ENCODE measurements around the gene EHD4.

Gene EHD4

DNA sequence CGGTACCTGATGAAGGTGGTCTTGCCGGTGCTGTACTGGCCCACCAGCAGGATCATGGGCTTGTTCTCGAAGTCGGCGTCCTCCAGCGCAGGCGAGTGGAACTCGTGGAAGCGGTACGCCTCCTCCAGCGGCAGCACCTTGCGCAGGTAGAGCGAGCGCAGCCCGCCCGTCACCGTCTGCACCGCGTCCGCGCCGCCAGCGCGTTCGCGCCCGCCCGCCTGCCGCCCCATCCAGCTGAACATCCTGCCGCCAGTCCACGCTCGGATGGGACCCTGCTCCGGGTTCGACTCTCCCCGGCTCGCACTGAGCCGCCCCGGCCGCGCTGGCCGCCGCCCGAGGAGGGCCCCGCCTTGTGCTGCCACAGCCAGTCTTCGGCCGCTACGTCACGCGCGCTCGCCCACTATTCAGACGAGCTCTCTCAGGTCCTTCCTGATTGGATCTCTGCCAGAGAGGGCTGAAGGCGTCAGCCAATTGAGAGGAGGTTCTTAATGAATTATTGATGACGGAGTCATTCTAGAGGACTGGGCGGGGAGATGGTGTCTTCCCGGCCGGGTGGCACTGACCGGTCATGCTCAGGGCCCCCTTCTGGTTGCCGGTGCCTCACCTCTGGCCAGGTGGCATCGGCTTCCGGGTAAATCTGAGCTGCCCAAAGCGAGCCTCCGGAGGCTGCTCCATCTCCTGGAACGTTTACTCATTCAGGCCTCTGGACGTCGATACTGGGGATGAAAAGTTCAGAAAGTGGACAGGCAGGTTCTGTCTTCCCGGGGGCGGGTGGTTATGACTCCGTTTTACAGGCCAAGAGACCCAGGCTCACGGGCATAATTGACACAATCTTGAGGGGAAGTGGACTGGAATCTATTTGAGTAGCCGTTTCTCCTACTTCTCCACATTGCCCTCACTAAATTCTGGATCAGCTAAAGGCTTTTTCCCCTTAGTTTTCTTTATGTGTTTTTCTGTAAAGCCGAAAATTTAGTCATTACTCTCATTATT lies at the start of gene EHD4:
Gene EHD4, minus strand, starts transcription at position 305 of the 990 bp plus-strand sequence. Its CDS starts 63 bp downstream, at position 242.
- peak; percentile 100 for DNase-seq

GRCh38 chr15:42021593-42021992 lies 49.2 kb upstream of the EHD4 start:
- DNase-seq, result no peak

DNA sequence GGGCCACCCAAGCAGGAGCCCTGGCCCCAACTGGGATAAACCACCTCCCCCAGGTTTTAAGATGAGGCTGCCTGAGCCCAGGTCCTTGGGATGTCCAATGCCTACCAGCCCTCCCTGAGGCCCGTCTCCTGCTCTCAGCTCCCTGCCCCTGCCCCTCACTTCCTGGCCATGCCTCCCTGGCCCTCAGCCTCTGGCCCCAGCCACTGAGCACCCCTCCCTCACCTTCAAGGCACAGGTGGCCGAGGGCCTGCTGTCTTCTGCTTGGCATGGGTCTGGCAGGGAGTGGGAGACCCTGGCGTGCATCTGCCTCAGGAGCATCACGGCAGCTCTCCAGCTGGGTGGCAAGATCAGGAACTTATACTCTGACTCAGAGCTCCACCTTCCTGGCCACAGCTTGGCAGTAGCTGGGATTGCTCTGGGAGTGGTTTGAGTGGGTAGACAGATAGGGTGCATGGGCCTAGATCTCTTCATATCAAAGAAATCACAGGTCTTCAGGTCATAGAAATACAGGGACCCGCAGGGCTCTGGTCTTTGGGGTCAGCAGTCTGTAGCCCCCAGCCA lies 48.4 kb upstream of the EHD4 start, which contains the start of gene PLA2G4E:
Gene PLA2G4E, minus strand, starts transcription at position 330 of the 561 bp plus-strand sequence. Its CDS starts 12 bp downstream, at position 318.
- no peak for DNase-seq

- DNase-seq, result no peak
These were observed 46.2 kb upstream of the EHD4 start for GRCh38 chr15:42018306-42019224.

- no peak for DNase-seq
These were observed 44.6 kb upstream of the EHD4 start for GRCh38 chr15:42016971-42017370.

GRCh38 chr15:42014406-42014805 lies 42.0 kb upstream of the EHD4 start:
- DNase-seq, result no peak

GRCh38 chr15:42012928-42013482 lies 40.6 kb upstream of the EHD4 start:
- no peak for DNase-seq

- DNase-seq, result no peak
These were observed 39.9 kb upstream of the EHD4 start for GRCh38 chr15:42012241-42012640.

GRCh38 chr15:42011074-42011473 lies 38.7 kb upstream of the EHD4 start:
- DNase-seq, result no peak

DNA sequence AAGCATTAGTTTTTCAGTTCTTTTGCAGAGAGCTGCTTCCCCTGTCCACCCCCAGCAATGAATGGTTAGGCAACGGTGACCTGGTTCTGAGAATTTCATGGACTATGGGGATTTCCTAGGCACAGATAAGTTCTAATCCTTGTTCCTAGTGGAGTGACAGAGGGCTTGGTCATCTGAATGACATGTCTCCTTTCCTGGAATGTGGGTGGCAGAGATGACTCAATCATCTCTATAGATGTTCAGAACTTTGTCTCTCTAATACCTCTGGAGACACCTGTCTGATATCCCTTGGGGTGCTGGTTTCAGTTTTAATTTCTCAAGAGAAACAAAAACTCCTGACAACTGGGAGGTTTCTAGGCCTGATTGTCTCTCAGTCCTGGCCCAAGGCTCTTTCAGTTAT lies 38.1 kb upstream of the EHD4 start:
- DNase-seq, result peak; percentile 61

DNA sequence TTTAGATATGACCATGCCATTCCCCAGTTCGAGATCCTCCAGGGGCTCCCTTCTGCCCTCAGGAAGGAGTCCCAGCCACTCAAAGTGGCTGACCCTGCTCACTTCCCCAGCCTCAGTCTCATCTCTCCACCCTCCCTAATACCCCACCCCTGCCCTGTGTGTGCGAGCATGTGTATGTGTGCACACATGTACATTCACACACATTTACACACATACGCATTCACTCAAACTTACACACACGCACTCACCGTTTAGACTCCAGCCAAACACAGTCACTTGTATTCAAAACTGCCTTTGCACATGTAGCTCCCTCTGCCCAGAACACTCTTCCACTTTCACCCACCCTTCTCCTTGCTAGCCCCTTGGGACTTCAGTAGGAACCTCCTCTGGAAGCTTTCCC lies 37.1 kb upstream of the EHD4 start:
- DNase-seq, result no peak

DNA sequence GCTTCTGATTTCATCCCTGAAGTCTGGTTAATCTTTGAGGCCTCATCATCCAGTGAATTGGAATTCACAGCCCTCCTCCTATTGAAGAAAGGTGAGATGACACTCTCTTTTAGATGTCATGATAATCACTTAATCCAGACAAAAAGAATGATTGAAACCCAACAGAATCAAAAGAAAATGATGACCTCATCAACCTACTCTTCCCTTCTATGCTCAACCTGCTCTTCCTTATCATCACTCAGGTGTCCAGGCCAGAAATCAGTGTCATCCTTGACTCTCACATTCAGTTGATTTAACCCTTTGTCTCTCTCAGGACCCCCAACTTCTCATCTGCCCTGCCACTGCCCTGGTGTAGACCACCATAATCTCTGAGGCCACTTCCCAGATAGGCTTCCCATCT lies 36.7 kb upstream of the EHD4 start:
- DNase-seq, result no peak

GRCh38 chr15:42007386-42007785 lies 35.0 kb upstream of the EHD4 start:
- DNase-seq, result no peak

- DNase-seq, result no peak
These were observed 30.0 kb upstream of the EHD4 start for GRCh38 chr15:42002333-42002732.

- no peak for DNase-seq
These were observed 28.9 kb upstream of the EHD4 start for GRCh38 chr15:42001236-42001635.

- DNase-seq, result no peak
These were observed 27.2 kb upstream of the EHD4 start for GRCh38 chr15:41999290-42000285.

- DNase-seq, result no peak
These were observed 25.5 kb upstream of the EHD4 start for GRCh38 chr15:41997845-41998244.

DNA sequence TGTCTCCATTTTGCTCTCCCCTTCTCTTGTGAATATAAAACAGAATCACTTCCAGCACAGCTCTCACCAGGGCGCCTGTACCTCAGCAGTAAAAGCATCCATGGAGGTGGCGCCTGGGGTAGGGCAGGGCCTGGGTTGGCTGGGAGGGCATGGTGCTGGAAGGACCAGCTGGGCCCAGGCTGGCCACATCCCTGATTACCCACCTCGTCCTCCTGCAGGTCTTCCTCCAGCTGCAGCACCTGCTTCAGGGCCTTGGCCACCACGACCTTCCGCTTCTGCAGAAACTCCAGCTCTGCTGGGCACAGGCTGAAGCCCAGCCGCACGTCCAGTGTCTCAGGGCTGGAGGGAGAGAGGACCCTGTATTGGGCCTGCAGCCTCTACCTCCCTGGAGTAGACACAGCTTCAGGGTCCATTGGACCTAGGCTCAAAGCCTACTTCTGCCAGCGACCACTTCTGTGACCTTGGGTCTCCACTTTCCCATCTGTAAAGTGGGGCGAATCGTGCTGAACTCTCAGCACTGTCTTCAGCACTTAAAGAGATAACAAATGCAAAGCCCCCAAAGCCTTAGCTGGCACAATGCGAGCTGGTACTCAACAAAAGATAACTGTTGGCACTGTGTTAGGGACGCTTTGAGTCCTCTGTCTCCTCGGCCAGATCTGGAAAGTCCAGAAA lies 24.7 kb upstream of the EHD4 start:
- DNase-seq, result no peak

DNA sequence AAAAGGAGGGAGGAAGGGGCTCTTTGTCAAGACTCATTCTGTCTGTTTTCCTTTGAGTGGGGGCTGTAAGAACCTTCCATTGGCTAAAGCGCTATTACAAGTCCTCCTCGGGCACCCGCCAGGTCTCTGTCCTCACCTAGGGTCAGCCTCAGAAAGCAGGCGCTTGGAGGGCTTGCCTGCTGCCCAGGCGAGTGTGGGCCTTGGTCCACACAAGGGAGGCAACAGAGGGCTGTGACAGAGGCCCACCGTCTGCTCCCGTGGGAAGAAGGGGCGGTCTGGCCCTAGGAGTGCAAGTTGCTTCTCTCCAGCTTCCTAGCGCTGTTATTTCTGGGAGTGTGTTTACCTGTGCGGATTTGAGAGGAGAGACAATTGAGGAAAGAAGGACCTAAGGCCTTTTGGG lies 24.0 kb upstream of the EHD4 start:
- DNase-seq, result no peak

DNA sequence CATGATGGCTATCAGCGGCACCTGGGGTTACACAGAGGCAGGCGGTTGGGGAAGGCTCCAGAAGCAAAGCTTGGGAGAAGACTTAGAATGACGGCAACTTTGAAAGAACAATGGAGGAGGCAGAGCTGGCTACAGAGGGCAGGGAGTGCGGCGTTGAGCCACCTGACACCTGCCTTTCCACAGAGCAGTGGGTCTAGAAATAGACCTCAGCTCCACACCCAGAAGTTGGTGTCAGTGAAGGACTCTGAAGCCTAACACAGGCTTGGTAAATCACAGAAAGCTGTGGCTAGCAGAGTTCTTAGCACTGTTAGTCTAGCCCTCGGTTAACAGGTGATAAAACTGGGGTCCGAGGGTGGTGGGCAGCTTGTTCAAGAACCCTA lies 23.1 kb upstream of the EHD4 start:
- no peak for DNase-seq
